ENCODE data around the gene CHRNE. TPM values are rescaled to one million over a fixed set of nuclear protein-coding genes. Genes with fewer than 3 reads are reported as not detected.

The CHRNE gene
- total and polyA plus RNA-seq, 2 of the 13 experiments (the other 11 are each of a cell fraction or from before 2014, with no cell fraction given), result 0.53 to 0.59 TPM

DNA sequence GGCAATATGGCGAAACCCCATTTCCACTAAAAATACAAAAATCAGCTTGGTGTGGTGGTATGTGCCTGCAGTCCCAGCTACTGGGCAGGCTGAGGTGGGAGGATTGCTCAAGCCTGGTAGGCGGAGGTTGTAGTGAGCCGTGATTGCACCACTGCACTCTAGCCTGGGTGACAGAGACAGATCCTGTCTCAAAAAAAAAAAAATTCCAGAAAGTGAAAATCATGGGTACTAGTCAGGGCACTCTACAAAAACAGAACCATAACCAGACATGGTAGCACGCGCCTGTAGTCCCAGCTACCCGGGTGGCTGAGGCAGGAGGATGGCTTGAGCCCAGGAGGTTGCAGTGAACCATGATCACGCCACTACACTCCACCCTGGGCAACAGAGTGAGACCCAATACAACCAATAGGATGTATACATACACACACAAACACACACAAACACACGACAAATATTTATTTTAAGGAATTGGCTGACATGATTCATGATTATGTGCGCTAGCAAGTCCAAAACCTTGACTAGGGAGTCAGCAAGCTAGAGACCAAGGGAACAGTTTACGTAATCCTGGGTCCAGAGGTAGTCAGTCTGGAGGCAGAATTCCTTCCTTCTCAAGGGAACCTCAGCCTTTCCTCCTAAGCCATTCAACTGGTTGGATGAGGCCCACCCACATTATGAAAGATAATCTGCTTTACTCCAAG is 17.6 kb upstream of the CHRNE start (continued):
- TF ChIP-seq ZNF367 (CRISPR knock-in tag; IDR thresholded peaks at IDR 0.05; ENCODE audit: borderline replicate concordance) (no peak), NRL (CRISPR knock-in tag; IDR thresholded peaks at IDR 0.05; ENCODE audit: borderline replicate concordance) (no peak), ZNF567 (CRISPR knock-in tag; IDR thresholded peaks at IDR 0.05; ENCODE audit: borderline replicate concordance) (no peak), NCOR1 (IDR thresholded peaks at IDR 0.05; ENCODE audit: borderline replicate concordance, low read length) (no peak), MIER2 (CRISPR knock-in tag; IDR thresholded peaks at IDR 0.05) (no peak), FOSL2 (CRISPR knock-in tag; IDR thresholded peaks at IDR 0.05) (peak; percentile 36; the same call in 1 of the 2 replicates), JUN (CRISPR knock-in tag; IDR thresholded peaks at IDR 0.05) (no peak), REPIN1 (CRISPR knock-in tag; IDR thresholded peaks at IDR 0.05; ENCODE audit: borderline replicate concordance, low read depth) (no peak), MLLT10 (CRISPR knock-in tag; IDR thresholded peaks at IDR 0.05) (no peak), ZNF883 (CRISPR knock-in tag; IDR thresholded peaks at IDR 0.05; ENCODE audit: not compliant biosample characterization) (no peak), TAF1 (CRISPR knock-in tag; IDR thresholded peaks at IDR 0.05) (no peak), SAFB2 (CRISPR knock-in tag; IDR thresholded peaks at IDR 0.05; ENCODE audit: borderline replicate concordance, low read depth) (no peak), ZNF451 (CRISPR knock-in tag; IDR thresholded peaks at IDR 0.05) (no peak), ZNF3 (CRISPR knock-in tag; IDR thresholded peaks at IDR 0.05) (no peak; the same call in 1 of the 2 replicates), SPEN (CRISPR knock-in tag; IDR thresholded peaks at IDR 0.05; ENCODE audit: low read depth) (no peak)
- TF ChIP-seq, protein P1, sequence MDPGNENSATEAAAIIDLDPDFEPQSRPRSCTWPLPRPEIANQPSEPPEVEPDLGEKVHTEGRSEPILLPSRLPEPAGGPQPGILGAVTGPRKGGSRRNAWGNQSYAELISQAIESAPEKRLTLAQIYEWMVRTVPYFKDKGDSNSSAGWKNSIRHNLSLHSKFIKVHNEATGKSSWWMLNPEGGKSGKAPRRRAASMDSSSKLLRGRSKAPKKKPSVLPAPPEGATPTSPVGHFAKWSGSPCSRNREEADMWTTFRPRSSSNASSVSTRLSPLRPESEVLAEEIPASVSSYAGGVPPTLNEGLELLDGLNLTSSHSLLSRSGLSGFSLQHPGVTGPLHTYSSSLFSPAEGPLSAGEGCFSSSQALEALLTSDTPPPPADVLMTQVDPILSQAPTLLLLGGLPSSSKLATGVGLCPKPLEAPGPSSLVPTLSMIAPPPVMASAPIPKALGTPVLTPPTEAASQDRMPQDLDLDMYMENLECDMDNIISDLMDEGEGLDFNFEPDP (CRISPR knock-in tag; conservative IDR thresholded peaks at IDR 0.05), result no peak
- TF ChIP-seq, protein P2, sequence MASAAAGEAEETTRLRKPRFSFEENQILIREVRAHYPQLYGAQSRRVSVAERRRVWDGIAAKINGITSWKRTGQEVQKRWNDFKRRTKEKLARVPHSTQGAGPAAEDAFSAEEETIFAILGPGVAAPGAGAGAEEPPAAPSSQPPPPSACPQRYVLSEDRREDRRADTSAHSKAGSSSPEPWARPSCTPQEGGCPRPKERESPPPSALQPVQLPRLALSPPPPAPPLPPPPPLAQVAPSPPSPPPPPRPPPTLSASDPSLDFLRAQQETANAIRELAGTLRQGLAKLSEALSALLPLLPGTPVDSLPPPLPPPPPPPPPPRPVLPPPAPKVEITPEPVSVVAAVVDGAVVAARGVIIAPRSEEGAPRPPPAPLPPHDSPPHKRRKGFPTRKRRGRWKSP (CRISPR knock-in tag; IDR thresholded peaks at IDR 0.05), result no peak
- TF ChIP-seq, protein P3, sequence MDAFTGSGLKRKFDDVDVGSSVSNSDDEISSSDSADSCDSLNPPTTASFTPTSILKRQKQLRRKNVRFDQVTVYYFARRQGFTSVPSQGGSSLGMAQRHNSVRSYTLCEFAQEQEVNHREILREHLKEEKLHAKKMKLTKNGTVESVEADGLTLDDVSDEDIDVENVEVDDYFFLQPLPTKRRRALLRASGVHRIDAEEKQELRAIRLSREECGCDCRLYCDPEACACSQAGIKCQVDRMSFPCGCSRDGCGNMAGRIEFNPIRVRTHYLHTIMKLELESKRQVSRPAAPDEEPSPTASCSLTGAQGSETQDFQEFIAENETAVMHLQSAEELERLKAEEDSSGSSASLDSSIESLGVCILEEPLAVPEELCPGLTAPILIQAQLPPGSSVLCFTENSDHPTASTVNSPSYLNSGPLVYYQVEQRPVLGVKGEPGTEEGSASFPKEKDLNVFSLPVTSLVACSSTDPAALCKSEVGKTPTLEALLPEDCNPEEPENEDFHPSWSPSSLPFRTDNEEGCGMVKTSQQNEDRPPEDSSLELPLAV (CRISPR knock-in tag; conservative IDR thresholded peaks at IDR 0.05; ENCODE audit: low read depth), result no peak
- TF ChIP-seq, protein P4, sequence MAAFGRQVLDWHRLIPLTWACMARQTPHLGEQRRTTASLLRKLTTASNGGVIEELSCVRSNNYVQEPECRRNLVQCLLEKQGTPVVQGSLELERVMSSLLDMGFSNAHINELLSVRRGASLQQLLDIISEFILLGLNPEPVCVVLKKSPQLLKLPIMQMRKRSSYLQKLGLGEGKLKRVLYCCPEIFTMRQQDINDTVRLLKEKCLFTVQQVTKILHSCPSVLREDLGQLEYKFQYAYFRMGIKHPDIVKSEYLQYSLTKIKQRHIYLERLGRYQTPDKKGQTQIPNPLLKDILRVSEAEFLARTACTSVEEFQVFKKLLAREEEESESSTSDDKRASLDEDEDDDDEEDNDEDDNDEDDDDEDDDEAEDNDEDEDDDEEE (CRISPR knock-in tag; IDR thresholded peaks at IDR 0.05), result no peak
- TF ChIP-seq, protein P5, sequence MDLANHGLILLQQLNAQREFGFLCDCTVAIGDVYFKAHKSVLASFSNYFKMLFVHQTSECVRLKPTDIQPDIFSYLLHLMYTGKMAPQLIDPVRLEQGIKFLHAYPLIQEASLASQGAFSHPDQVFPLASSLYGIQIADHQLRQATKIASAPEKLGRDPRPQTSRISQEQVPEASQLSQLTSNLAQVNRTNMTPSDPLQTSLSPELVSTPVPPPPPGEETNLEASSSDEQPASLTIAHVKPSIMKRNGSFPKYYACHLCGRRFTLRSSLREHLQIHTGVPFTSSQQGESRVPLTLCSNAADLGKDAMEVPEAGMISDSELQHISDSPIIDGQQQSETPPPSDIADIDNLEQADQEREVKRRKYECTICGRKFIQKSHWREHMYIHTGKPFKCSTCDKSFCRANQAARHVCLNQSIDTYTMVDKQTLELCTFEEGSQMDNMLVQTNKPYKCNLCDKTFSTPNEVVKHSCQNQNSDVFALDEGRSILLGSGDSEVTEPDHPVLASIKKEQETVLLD (CRISPR knock-in tag; IDR thresholded peaks at IDR 0.05; ENCODE audit: low read depth), result no peak
- TF ChIP-seq, protein P6, sequence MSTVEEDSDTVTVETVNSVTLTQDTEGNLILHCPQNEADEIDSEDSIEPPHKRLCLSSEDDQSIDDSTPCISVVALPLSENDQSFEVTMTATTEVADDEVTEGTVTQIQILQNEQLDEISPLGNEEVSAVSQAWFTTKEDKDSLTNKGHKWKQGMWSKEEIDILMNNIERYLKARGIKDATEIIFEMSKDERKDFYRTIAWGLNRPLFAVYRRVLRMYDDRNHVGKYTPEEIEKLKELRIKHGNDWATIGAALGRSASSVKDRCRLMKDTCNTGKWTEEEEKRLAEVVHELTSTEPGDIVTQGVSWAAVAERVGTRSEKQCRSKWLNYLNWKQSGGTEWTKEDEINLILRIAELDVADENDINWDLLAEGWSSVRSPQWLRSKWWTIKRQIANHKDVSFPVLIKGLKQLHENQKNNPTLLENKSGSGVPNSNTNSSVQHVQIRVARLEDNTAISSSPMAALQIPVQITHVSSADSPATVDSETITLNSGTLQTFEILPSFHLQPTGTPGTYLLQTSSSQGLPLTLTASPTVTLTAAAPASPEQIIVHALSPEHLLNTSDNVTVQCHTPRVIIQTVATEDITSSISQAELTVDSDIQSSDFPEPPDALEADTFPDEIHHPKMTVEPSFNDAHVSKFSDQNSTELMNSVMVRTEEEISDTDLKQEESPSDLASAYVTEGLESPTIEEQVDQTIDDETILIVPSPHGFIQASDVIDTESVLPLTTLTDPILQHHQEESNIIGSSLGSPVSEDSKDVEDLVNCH (CRISPR knock-in tag; IDR thresholded peaks at IDR 0.05), result no peak
